K562 (cell line): Measurements from ENCODE around the gene GLRA2. TPM values are rescaled to one million over a fixed set of nuclear protein-coding genes. Genes with fewer than 3 reads are reported as not detected.

Experiments
- ATAC-seq: fragments of 200-7000 bp; cut with Tn5 transposase; 3 replicates; pipeline ENCODE4 v1.9.1; 2020; ENCODE audit warnings: moderate library complexity
- BruUV-seq: library from RNA; stranded (reverse); fragments of 400-500 nt; replicated peaks from 2 replicates; lab custom pipeline; 2021; lab: Mats Ljungman, UMichigan
- CTCF ChIA-PET: fragments of 300-600 bp; formaldehyde crosslinking; extraction: SDS; loops from one replicate; lab custom pipeline; 2021; ENCODE audit warnings: low intra/inter-chr PET ratio; lab: Yijun Ruan, JAX
- POLR2A ChIA-PET: fragments of 300-600, 350-650 bp; sonication (Branson Sonifier 250); formaldehyde crosslinking; extraction: SDS; loops from one replicate; lab custom pipeline; 2021; ENCODE audit warnings: antibody characterized with exemption, inconsistent platforms; lab: Yijun Ruan, JAX
- DNase-seq, 4 experiments: peaks; one replicate each; pipeline versions ENCODE4 v3.0.0 to v3.0.0-alpha.2; 2011 to 2018; ENCODE audit warnings: low spot score in 3 of 4, mixed read lengths in 3 of 4; ENCODE audit errors: extremely low read depth in 1 of 4
- FAIRE-seq: peaks from 2 replicates; lab custom pipeline; 2011; peaks lifted over from hg19 to GRCh38; lab: Jason Lieb, UNC
- H2AFZ ChIP-seq: 2 replicates; pipeline ENCODE4 v1.6.0; 2011; ENCODE audit warnings: low read depth, low read length, control low read depth, inconsistent platforms
- H3K27ac ChIP-seq: fragments of 200-600 bp; 3 replicates; pipeline ENCODE4 v1.8.0; 2011; ENCODE audit warnings: low read depth, mild to moderate bottlenecking, control low read depth, inconsistent platforms, low read length, moderate library complexity, mixed read lengths; ENCODE audit errors: extremely low read depth
- H3K27me3 ChIP-seq, 2 experiments: fragments of 300-600 bp in 1 of 2; 2 replicates in 1 of 2; 3 replicates in 1 of 2; pipeline versions ENCODE4 v1.6.0 to v1.8.0; 2011; ENCODE audit warnings: inconsistent platforms in 2 of 2, low read length in 2 of 2, mild to moderate bottlenecking in 1 of 2, mixed read lengths in 1 of 2, moderate library complexity in 1 of 2; ENCODE audit not compliant: control insufficient read depth in 2 of 2, insufficient read depth in 2 of 2
- H3K36me3 ChIP-seq: fragments of 300-600 bp; 3 replicates; pipeline ENCODE4 v1.8.0; 2011; ENCODE audit warnings: mild to moderate bottlenecking, low read length, inconsistent platforms; ENCODE audit not compliant: control insufficient read depth, insufficient read depth
- H3K4me1 ChIP-seq, 2 experiments: fragments of 200-600 bp in 1 of 2; replicated peaks in 1 of 2; 2 replicates in 1 of 2; 3 replicates in 1 of 2; pipeline versions ENCODE4 v1.5.1 to v1.8.0; 2011; ENCODE audit warnings: inconsistent platforms in 2 of 2, low read length in 2 of 2, mild to moderate bottlenecking in 1 of 2, mixed read lengths in 1 of 2, moderate library complexity in 1 of 2; ENCODE audit not compliant: control insufficient read depth in 2 of 2, insufficient read depth in 2 of 2
- H3K4me2 ChIP-seq: 2 replicates; pipeline ENCODE4 v1.6.1; 2011; ENCODE audit warnings: low read length, control low read depth, inconsistent platforms, mixed read lengths; ENCODE audit not compliant: insufficient read depth
- H3K4me3 ChIP-seq: fragments of 200-600 bp; sonication (generic), shearing (Covaris generic); 2 replicates; pipeline ENCODE4 v1.5.1; 2016; ENCODE audit warnings: control low read depth, inconsistent platforms
- H3K79me2 ChIP-seq: fragments of 200-600 bp; 3 replicates; pipeline ENCODE4 v1.8.0; 2011; ENCODE audit warnings: low read length, inconsistent platforms; ENCODE audit not compliant: control insufficient read depth, insufficient read depth
- H3K9ac ChIP-seq, 2 experiments: 2 replicates each; pipeline versions ENCODE4 v1.6.0 to v1.6.1; 2011; ENCODE audit warnings: low read depth in 2 of 2, low read length in 2 of 2, control low read depth in 1 of 2, inconsistent platforms in 1 of 2, mild to moderate bottlenecking in 1 of 2, mixed read lengths in 1 of 2; ENCODE audit not compliant: insufficient read depth in 1 of 2
- H3K9me1 ChIP-seq: one replicate; pipeline ENCODE4 v1.6.0; 2011; ENCODE audit warnings: inconsistent platforms, mild to moderate bottlenecking, low read length, moderate library complexity; ENCODE audit not compliant: control insufficient read depth, insufficient read depth
- H3K9me3 ChIP-seq: replicated peaks from 2 replicates; pipeline ENCODE4 v1.5.1; 2011; ENCODE audit warnings: low read depth, low read length, inconsistent platforms; ENCODE audit not compliant: control insufficient read depth, insufficient read depth
- H4K20me1 ChIP-seq: replicated peaks from 2 replicates; pipeline ENCODE4 v1.6.1; 2011; ENCODE audit warnings: low read length, inconsistent platforms, mixed read lengths; ENCODE audit not compliant: control insufficient read depth, insufficient read depth
- GATAD2B ChIP-seq: fragments of 450-650 bp; IDR thresholded peaks from 2 replicates; pipeline ENCODE4 v1.6.1; 2017; ENCODE audit warnings: mild to moderate bottlenecking, borderline replicate concordance
- GTF2B ChIP-seq: IDR thresholded peaks from 2 replicates; pipeline ENCODE4 v1.6.1; 2011; ENCODE audit not compliant: insufficient read length; ENCODE audit errors: extremely low read depth
- TSC22D4 ChIP-seq: fragments of 450-650 bp; IDR thresholded peaks from 2 replicates; pipeline ENCODE4 v1.6.1; 2016; ENCODE audit warnings: missing genetic modification characterization, missing biosample characterization, control low read depth
- ZNF639 ChIP-seq, 2 experiments: fragments of 200-800 bp in 1 of 2; sonication (Bioruptor generic) in 1 of 2; sonication (generic) in 1 of 2; formaldehyde crosslinking in 1 of 2; IDR thresholded peaks in 1 of 2; conservative IDR thresholded peaks in 1 of 2; 2 replicates each; pipeline versions ENCODE4 v1.5.0 to v1.6.1; 2016 to 2020; ENCODE audit warnings: missing compliant biosample characterization in 1 of 2, missing genetic modification characterization in 1 of 2, missing genetic modification reagents in 1 of 2
- WGBS: fragments of 100-300 bp; shearing (Covaris generic); methylation state at CpG from one replicate; pipeline ENCODE4 v1.1.6; 2016; ENCODE audit warnings: low coverage, mixed read lengths; ENCODE audit not compliant: insufficient coverage; ENCODE audit errors: missing lambda C conversion rate; 5-methylcytosine and 5-hydroxymethylcytosine counted together
- in situ Hi-C: fragments of 300-500 bp; cut with MboI; formaldehyde crosslinking; loops from 4 replicates; pipeline ENCODE4 v1.15.0; 2018; ENCODE audit warnings: inconsistent platforms, mixed read lengths
- intact Hi-C: fragments of 100-400 bp; cut with micrococcal nuclease; formaldehyde crosslinking; loops from 2 replicates; pipeline ENCODE4 v1.14.2; 2022
- polyA plus RNA-seq, 8 experiments: library from polyadenylated mRNA; depleted of rRNA in 4 of 8; stranded (reverse) in 5 of 8; unstranded in 3 of 8; fragments of >200 nt; fragmentation: Nextera tagmentation in 2 of 8; fragmentation: Illumina TruSeq in 1 of 8; extraction: Ambion mirVana in 2 of 8; extraction: Trizol in 1 of 8; gene quantifications; 2 replicates each; pipeline versions ENCODE4 v1.2.1 to v1.2.3, GENCODE V29; 2011 to 2014; ENCODE audit warnings: inconsistent platforms in 1 of 8, missing spikeins in 1 of 8
- total RNA-seq, 7 experiments: library from RNA; depleted of rRNA in 6 of 7; stranded (reverse); fragments of >200 nt in 6 of 7; fragmentation: Illumina TruSeq in 2 of 7; extraction: Trizol in 2 of 7; gene quantifications; 2 replicates each; pipeline versions ENCODE4 v1.2.1 to v1.2.3, GENCODE V29; 2011 to 2021; ENCODE audit warnings: low replicate concordance in 1 of 7

GLRA2 gene
- total and polyA plus RNA-seq, 9 of the 15 experiments (the other 6 are each of a cell fraction or from before 2014, with no cell fraction given), result not detected

- H3K27me3 ChIP-seq, result no peaks in the 10 kb centered on the region
- H3K27ac ChIP-seq, result no peak overlapping the region
- no peaks in the 10 kb centered on the region for H3K9me1 ChIP-seq
- no peak overlapping the region for H3K4me2 ChIP-seq
- no TSS peak for BruUV-seq
- POLR2A ChIA-PET, result no interaction called here
- FAIRE-seq (no peak), DNase-seq (no peak), ATAC-seq (no peak)
- WGBS, result 0% methylated on average over 4 of the region's 4 CpGs
- no peaks in the 10 kb centered on the region for H4K20me1 ChIP-seq
- H3K9ac ChIP-seq, result no peak overlapping the region
- no peaks in the 10 kb centered on the region for H3K79me2 ChIP-seq
- no peak for TF ChIP-seq GATAD2B
- no peaks in the 10 kb centered on the region for H3K36me3 ChIP-seq
- intact Hi-C loops (no loop called here), in situ Hi-C loops (no loop called here)
- no peaks in the 10 kb centered on the region for H3K9me3 ChIP-seq
- H3K4me1 ChIP-seq, result no peaks in the 10 kb centered on the region
- no peak overlapping the region for H3K4me3 ChIP-seq
- no peak overlapping the region for H2AFZ ChIP-seq
- CTCF ChIA-PET, result no interaction called here
Measured at GRCh38 chrX:14497184-14497666, 32.1 kb upstream of the GLRA2 start.

GRCh38 chrX:14501327-14501726, 28.0 kb upstream of the GLRA2 start:
- no peaks in the 10 kb centered on the region for H4K20me1 ChIP-seq
- H3K9me3 ChIP-seq, result no peaks in the 10 kb centered on the region; the same call in 1 of the 2 replicates
- no peak overlapping the region for H3K4me2 ChIP-seq
- WGBS, result 0% methylated on average over 5 of the region's 5 CpGs
- H3K9ac ChIP-seq, result no peak overlapping the region
- H3K4me1 ChIP-seq, result no peaks in the 10 kb centered on the region
- H3K79me2 ChIP-seq, result no peaks in the 10 kb centered on the region
- no peak overlapping the region for H3K27ac ChIP-seq
- FAIRE-seq (no peak), ATAC-seq (no peak), DNase-seq (no peak)
- intact Hi-C loops, result no loop called here
- no peaks in the 10 kb centered on the region for H3K9me1 ChIP-seq
- ChIA-PET POLR2A (no interaction called here), CTCF (no interaction called here)
- no peak overlapping the region for H3K4me3 ChIP-seq
- no peaks in the 10 kb centered on the region for H3K36me3 ChIP-seq
- H3K27me3 ChIP-seq, result no peaks in the 10 kb centered on the region
- no TSS peak for BruUV-seq
- in situ Hi-C loops, result no loop called here
- H2AFZ ChIP-seq, result no peak overlapping the region
- no peak for TF ChIP-seq GTF2B
- no peak for TF ChIP-seq TSC22D4
- TF ChIP-seq ZNF639 (CRISPR knock-in tag; conservative IDR thresholded peaks at IDR 0.05 in 1 of 2, IDR thresholded peaks at IDR 0.05 in 1 of 2), result no peak
